C4-2B (cell line): ENCODE measurements around the gene SLC6A13.
"Not testable (repeated sequence)": the region's sequence is repeated elsewhere in the genome, so short reads cannot be mapped to it uniquely, and the experiment has no call there.

Source experiments
- H3K27ac ChIP-seq: fragments of 450-650 bp; 2 replicates; pipeline ENCODE4 v1.5.1; 2017
- CTCF ChIP-seq: fragments of 450-650 bp; conservative IDR thresholded peaks from 2 replicates; pipeline ENCODE4 v1.5.1; 2017; ENCODE audit warnings: mild to moderate bottlenecking
- ZFX ChIP-seq: fragments of 450-650 bp; IDR thresholded peaks from 2 replicates; pipeline ENCODE4 v1.6.1; 2017

SLC6A13 gene

GRCh38 chr12:237026-237815, 25.4 kb downstream of the SLC6A13 start:
- no peak overlapping the region for H3K27ac ChIP-seq
- TF ChIP-seq CTCF (no peak), ZFX (no peak)

DNA sequence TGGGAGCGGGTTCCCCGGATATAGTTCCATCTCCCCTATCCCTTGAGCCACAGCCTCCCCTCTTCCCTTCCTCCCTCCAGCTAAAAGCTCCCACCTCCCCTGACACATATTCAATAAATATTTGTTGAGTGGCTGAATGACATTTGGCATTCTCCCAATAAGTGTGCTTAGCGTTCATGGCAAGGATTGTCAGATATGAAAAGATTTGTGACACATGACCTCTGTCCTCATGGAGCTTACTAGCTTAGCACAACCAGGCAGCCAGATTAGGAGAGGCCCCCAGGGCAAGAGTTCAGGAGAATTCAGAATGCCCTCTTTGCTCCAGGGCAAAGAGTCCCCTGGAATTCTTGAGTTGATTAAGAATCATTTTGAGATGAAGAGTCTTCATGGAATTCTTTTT, 26.2 kb downstream of the SLC6A13 start:
- TF ChIP-seq CTCF (no peak), ZFX (no peak)
- no peak overlapping the region for H3K27ac ChIP-seq

DNA sequence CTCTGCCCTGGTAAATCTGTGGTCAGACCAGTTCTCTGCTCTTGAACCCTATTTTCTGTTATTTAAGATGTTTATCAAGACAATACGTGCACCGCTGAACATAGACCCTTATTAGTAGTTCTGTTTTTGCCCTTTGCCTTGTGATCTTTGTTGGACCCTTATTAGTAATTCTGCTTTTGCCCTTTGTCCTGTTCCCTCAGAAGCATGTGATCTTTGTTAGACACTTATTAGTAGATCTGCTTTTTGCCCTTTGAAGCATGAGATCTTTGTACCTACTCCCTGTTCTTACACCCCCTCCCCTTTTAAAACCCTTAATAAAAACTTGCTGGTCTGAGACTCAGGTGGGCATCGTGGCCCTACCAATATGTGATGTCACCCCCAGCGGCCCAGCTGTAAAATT, 26.7 kb downstream of the SLC6A13 start:
- not testable (repeated sequence) for H3K27ac ChIP-seq

DNA sequence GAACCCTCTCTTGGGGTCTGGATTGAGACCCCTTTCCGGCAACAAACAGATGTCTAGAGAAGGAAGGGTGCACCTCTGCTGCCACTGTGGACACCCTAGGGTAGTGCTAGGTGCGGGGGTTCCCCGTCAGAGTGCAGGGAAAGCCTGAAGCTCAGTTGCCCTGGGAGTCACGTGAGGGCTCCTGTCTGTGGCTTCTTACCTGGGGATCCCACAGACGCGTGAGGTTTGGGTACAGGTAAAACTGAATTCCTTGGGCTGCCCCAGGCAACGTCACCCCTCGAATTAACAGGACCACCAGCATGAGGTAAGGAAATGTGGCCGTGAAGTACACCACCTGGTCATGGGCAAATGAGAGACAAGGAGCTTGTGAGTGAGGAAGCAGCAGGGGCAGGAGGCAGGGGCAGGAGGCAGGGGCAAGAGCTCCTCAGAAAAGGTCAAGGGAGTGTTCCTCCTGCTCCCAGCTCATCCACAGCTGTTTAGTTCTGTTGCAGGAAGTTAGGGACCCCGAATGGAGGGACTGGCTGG, 27.7 kb downstream of the SLC6A13 start:
- TF ChIP-seq CTCF (no peak), ZFX (no peak)
- no peak overlapping the region for H3K27ac ChIP-seq

- TF ChIP-seq CTCF (no peak), ZFX (no peak)
- H3K27ac ChIP-seq, result no peak overlapping the region
Observed at GRCh38 chr12:234019-234418, 28.6 kb downstream of the SLC6A13 start.

DNA sequence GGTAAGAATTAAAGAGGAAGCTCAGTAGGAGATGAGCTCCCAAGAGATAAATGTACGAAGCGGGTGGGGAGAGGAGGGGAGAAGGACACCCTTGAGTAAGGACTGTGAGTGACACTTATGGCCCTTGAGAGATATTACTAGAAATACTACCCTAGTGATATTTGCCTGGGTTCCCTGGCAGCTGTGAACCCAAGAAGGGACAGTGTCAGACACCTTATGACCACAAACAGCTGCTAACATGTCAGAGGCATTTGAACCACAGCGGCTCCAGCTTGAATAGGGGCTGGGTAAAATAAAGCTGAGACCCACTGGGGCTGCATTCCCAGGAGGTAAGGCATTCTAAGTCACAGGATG, 29.0 kb downstream of the SLC6A13 start:
- TF ChIP-seq CTCF (no peak), ZFX (no peak)
- H3K27ac ChIP-seq, result no peak overlapping the region

GRCh38 chr12:232731-233614, 29.7 kb downstream of the SLC6A13 start:
- H3K27ac ChIP-seq, result no peak overlapping the region
- no peak for TF ChIP-seq ZFX
- no peak for TF ChIP-seq CTCF
